Neural cell (in vitro differentiated cells): ENCODE data around the gene PTPRN2. TPM values are rescaled to one million over a fixed set of nuclear protein-coding genes. Genes with fewer than 3 reads are reported as not detected.

ENCODE experiments used
- H2AFZ ChIP-seq: fragments of 200-600, 300-800 bp; sonication (generic), shearing (Covaris generic); 2 replicates; pipeline ENCODE4 v1.6.0; 2014; ENCODE audit warnings: low read depth, mild to moderate bottlenecking, antibody characterized with exemption, low read length, moderate library complexity
- H3F3A ChIP-seq: fragments of 200-600 bp; shearing (Covaris generic); 2 replicates; pipeline ENCODE4 v1.6.1; 2016; ENCODE audit warnings: mild to moderate bottlenecking, moderate library complexity, mixed read lengths, antibody characterized with exemption, low read length; ENCODE audit not compliant: insufficient read depth, poor library complexity, severe bottlenecking
- H3K27ac ChIP-seq: fragments of 200-600, 300-800 bp; sonication (generic), shearing (Covaris generic); 2 replicates; pipeline ENCODE4 v1.5.1; 2014; ENCODE audit warnings: mild to moderate bottlenecking, low read length, moderate library complexity
- H3K27me3 ChIP-seq: fragments of 300-800, 200-600 bp; sonication (generic), shearing (Covaris generic); 2 replicates; pipeline ENCODE4 v1.6.0; 2014; ENCODE audit warnings: mild to moderate bottlenecking, low read depth, low read length, moderate library complexity; ENCODE audit not compliant: insufficient read depth
- H3K36me3 ChIP-seq: fragments of 300-800, 200-600 bp; sonication (generic), shearing (Covaris generic); 2 replicates; pipeline ENCODE4 v1.5.1; 2014; ENCODE audit warnings: mild to moderate bottlenecking, antibody characterized with exemption, low read length, moderate library complexity; ENCODE audit not compliant: insufficient read depth
- H3K4me2 ChIP-seq: fragments of 300-800, 200-600 bp; sonication (generic), shearing (Covaris generic); 2 replicates; pipeline ENCODE4 v1.6.0; 2014; ENCODE audit warnings: mild to moderate bottlenecking, low read length
- H3K4me3 ChIP-seq: fragments of 300-800, 200-600 bp; sonication (generic), shearing (Covaris generic); 2 replicates; pipeline ENCODE4 v1.5.1; 2014; ENCODE audit warnings: mild to moderate bottlenecking, low read length, moderate library complexity
- H3K79me2 ChIP-seq: fragments of 200-600 bp; shearing (Covaris generic); replicated peaks from 2 replicates; pipeline ENCODE4 v1.6.0; 2014; ENCODE audit warnings: mild to moderate bottlenecking, low read length, moderate library complexity; ENCODE audit not compliant: insufficient read depth
- H3K9ac ChIP-seq: fragments of 300-800, 200-600 bp; sonication (generic), shearing (Covaris generic); 2 replicates; pipeline ENCODE4 v1.6.1; 2016; ENCODE audit warnings: mild to moderate bottlenecking, low read length, mixed read lengths
- H3K9me2 ChIP-seq: fragments of 200-600 bp; shearing (Covaris generic); 2 replicates; pipeline ENCODE4 v1.6.1; 2016; ENCODE audit warnings: mild to moderate bottlenecking, low read length, mixed read lengths; ENCODE audit not compliant: insufficient read depth
- H3K9me3 ChIP-seq: fragments of 200-600, 300-800 bp; sonication (generic), shearing (Covaris generic); 2 replicates; pipeline ENCODE4 v1.6.1; 2016; ENCODE audit warnings: mild to moderate bottlenecking, mixed run types, low read length, moderate library complexity, mixed read lengths
- H4K20me1 ChIP-seq: fragments of 200-600 bp; shearing (Covaris generic); 2 replicates; pipeline ENCODE4 v1.6.1; 2016; ENCODE audit warnings: mild to moderate bottlenecking, mixed run types; ENCODE audit not compliant: insufficient read depth
- CTCF ChIP-seq: fragments of 450-650 bp; IDR thresholded peaks from 2 replicates; pipeline ENCODE4 v1.5.1; 2014; ENCODE audit warnings: antibody characterized with exemption, mild to moderate bottlenecking, moderate library complexity; ENCODE audit not compliant: poor library complexity, severe bottlenecking
- EP300 ChIP-seq: fragments of 450-650 bp; conservative IDR thresholded peaks from 2 replicates; pipeline ENCODE4 v1.6.1; 2014; ENCODE audit warnings: antibody characterized with exemption, mild to moderate bottlenecking, moderate library complexity; ENCODE audit not compliant: poor library complexity, severe bottlenecking
- EZH2 ChIP-seq: fragments of 200-600, 300-800 bp; shearing (Covaris generic), sonication (generic); IDR thresholded peaks from 2 replicates; pipeline ENCODE4 v1.6.1; 2014; ENCODE audit warnings: antibody characterized with exemption, low read length, borderline replicate concordance, mild to moderate bottlenecking; ENCODE audit not compliant: insufficient read depth, poor library complexity, severe bottlenecking
- MXI1 ChIP-seq: fragments of 450-650 bp; conservative IDR thresholded peaks from 2 replicates; pipeline ENCODE4 v1.6.1; 2014; ENCODE audit warnings: antibody characterized with exemption, mild to moderate bottlenecking; ENCODE audit not compliant: poor library complexity, severe bottlenecking
- POLR2AphosphoS5 ChIP-seq: IDR thresholded peaks from 2 replicates; pipeline ENCODE4 v1.6.1; 2012
- RAD21 ChIP-seq: fragments of 450-650 bp; conservative IDR thresholded peaks from 2 replicates; pipeline ENCODE4 v1.6.1; 2014; ENCODE audit warnings: antibody characterized with exemption, mild to moderate bottlenecking, moderate library complexity
- SMC3 ChIP-seq: fragments of 450-650 bp; conservative IDR thresholded peaks from 2 replicates; pipeline ENCODE4 v1.6.1; 2014; ENCODE audit warnings: antibody characterized with exemption, mild to moderate bottlenecking, moderate library complexity; ENCODE audit not compliant: poor library complexity
- TAF1 ChIP-seq: IDR thresholded peaks from 2 replicates; pipeline ENCODE4 v1.6.1; 2012; ENCODE audit warnings: low read depth
- polyA plus RNA-seq: library from polyadenylated mRNA; depleted of rRNA; stranded (reverse); fragments of >200 nt; gene quantifications from 2 replicates; pipeline ENCODE4 v1.2.3, GENCODE V29; 2014
- TF ChIP-seq, protein P1 (sequence below): IDR thresholded peaks from 2 replicates; pipeline ENCODE4 v1.6.1; 2012; ENCODE audit warnings: borderline replicate concordance

Gene PTPRN2
- polyA plus RNA-seq, 1 donor from 2014 or later, result 31.0 TPM

DNA sequence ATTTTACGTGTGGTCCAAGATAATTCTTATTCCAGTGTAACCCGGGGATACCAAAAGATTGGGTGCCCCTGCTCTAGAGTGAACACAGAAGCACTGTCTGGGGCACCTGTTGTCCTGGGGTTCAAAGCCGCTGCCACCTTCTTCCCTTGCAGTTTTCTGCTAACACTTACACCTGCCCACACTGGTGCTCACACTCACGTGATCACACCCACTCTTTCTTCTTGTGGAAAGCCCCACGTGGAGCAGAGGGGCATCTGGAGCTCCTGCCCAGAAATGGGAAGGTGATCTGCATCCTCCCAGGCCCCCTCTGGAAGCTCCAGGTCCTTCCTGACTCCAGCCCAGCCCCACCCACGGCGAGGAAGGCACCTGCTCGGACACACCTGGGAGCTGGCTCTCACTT, 42.9 kb downstream of the PTPRN2 start:
- no peak overlapping the region for H3K27ac ChIP-seq
- no peaks in the 10 kb centered on the region for H4K20me1 ChIP-seq
- H3K9ac ChIP-seq, result no peak overlapping the region
- no peaks in the 10 kb centered on the region for H3F3A ChIP-seq
- H3K4me3 ChIP-seq, result no peak overlapping the region
- no peaks in the 10 kb centered on the region for H3K9me3 ChIP-seq
- no peaks in the 10 kb centered on the region for H3K9me2 ChIP-seq
- TF ChIP-seq SMC3 (no peak), MXI1 (no peak), EZH2 (no peak), POLR2AphosphoS5 (no peak), TAF1 (no peak), CTCF (no peak), EP300 (no peak), RAD21 (no peak)
- TF ChIP-seq, protein P1, sequence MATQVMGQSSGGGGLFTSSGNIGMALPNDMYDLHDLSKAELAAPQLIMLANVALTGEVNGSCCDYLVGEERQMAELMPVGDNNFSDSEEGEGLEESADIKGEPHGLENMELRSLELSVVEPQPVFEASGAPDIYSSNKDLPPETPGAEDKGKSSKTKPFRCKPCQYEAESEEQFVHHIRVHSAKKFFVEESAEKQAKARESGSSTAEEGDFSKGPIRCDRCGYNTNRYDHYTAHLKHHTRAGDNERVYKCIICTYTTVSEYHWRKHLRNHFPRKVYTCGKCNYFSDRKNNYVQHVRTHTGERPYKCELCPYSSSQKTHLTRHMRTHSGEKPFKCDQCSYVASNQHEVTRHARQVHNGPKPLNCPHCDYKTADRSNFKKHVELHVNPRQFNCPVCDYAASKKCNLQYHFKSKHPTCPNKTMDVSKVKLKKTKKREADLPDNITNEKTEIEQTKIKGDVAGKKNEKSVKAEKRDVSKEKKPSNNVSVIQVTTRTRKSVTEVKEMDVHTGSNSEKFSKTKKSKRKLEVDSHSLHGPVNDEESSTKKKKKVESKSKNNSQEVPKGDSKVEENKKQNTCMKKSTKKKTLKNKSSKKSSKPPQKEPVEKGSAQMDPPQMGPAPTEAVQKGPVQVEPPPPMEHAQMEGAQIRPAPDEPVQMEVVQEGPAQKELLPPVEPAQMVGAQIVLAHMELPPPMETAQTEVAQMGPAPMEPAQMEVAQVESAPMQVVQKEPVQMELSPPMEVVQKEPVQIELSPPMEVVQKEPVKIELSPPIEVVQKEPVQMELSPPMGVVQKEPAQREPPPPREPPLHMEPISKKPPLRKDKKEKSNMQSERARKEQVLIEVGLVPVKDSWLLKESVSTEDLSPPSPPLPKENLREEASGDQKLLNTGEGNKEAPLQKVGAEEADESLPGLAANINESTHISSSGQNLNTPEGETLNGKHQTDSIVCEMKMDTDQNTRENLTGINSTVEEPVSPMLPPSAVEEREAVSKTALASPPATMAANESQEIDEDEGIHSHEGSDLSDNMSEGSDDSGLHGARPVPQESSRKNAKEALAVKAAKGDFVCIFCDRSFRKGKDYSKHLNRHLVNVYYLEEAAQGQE, result no peak
- no peaks in the 10 kb centered on the region for H3K79me2 ChIP-seq
- H2AFZ ChIP-seq, result no peak overlapping the region
- H3K36me3 ChIP-seq, result no peaks in the 10 kb centered on the region
- no peaks in the 10 kb centered on the region for H3K27me3 ChIP-seq
- no peak overlapping the region for H3K4me2 ChIP-seq

- H3K9ac ChIP-seq, result no peak overlapping the region
- no peaks in the 10 kb centered on the region for H3K36me3 ChIP-seq
- no peaks in the 10 kb centered on the region for H4K20me1 ChIP-seq
- H3K79me2 ChIP-seq, result no peaks in the 10 kb centered on the region
- no peaks in the 10 kb centered on the region for H3K9me2 ChIP-seq
- H3F3A ChIP-seq, result no peaks in the 10 kb centered on the region
- no peak for TF ChIP-seq POLR2AphosphoS5
- no peak for TF ChIP-seq TAF1
- no peak for TF ChIP-seq EP300
- no peak for TF ChIP-seq MXI1
- TF ChIP-seq SMC3, result no peak
- no peak for TF ChIP-seq CTCF
- TF ChIP-seq, protein P1, result no peak
- TF ChIP-seq EZH2, result no peak
- no peak for TF ChIP-seq RAD21
- H3K27me3 ChIP-seq, result no peaks in the 10 kb centered on the region
- H3K4me2 ChIP-seq, result no peak overlapping the region
- no peak overlapping the region for H2AFZ ChIP-seq
- H3K4me3 ChIP-seq, result no peak overlapping the region
- no peaks in the 10 kb centered on the region for H3K9me3 ChIP-seq
- H3K27ac ChIP-seq, result no peak overlapping the region
Observed at GRCh38 chr7:158543840-158544239, 43.8 kb downstream of the PTPRN2 start.
